Type B pancreatic cell (in vitro differentiated cells): Measurements from ENCODE around the gene JAZF1. TPM values are rescaled to one million over a fixed set of nuclear protein-coding genes. Genes with fewer than 3 reads are reported as not detected.

Experiments
- DNase-seq: peaks from one replicate; pipeline ENCODE4 v3.0.0; 2021; ENCODE audit warnings: mixed read lengths; ENCODE audit not compliant: unreplicated experiment; ENCODE audit errors: extremely low spot score
- H3K27ac Mint-ChIP-seq: 2 replicates; pipeline ENCODE4 v1.8.0; 2021; ENCODE audit warnings: mild to moderate bottlenecking, mixed read lengths
- H3K27me3 Mint-ChIP-seq: 2 replicates; pipeline ENCODE4 v1.8.0; 2021; ENCODE audit warnings: mixed read lengths
- H3K36me3 Mint-ChIP-seq: 2 replicates; pipeline ENCODE4 v1.8.0; 2021; ENCODE audit warnings: mixed read lengths
- H3K4me1 Mint-ChIP-seq: one replicate; pipeline ENCODE4 v1.8.0; 2021; ENCODE audit warnings: mixed read lengths; ENCODE audit not compliant: unreplicated experiment
- H3K4me3 Mint-ChIP-seq: 2 replicates; pipeline ENCODE4 v1.8.0; 2021; ENCODE audit warnings: mild to moderate bottlenecking, mixed read lengths
- H3K9me3 Mint-ChIP-seq: 2 replicates; pipeline ENCODE4 v1.8.0; 2021; ENCODE audit warnings: mixed read lengths
- total RNA-seq: library from RNA; stranded (reverse); gene quantifications from 2 replicates; pipeline ENCODE4 v1.2.1, GENCODE V29; 2021; ENCODE audit warnings: low replicate concordance
- TF ChIP-seq, protein P1 (sequence below): fragments of 200-600 bp; sonication (generic); conservative IDR thresholded peaks from 2 replicates; pipeline ENCODE4 v1.5.0; 2021; ENCODE audit warnings: antibody characterized with exemption, mild to moderate bottlenecking

JAZF1 gene
- total RNA-seq, 1 donor from 2014 or later = 4.9 TPM

DNA sequence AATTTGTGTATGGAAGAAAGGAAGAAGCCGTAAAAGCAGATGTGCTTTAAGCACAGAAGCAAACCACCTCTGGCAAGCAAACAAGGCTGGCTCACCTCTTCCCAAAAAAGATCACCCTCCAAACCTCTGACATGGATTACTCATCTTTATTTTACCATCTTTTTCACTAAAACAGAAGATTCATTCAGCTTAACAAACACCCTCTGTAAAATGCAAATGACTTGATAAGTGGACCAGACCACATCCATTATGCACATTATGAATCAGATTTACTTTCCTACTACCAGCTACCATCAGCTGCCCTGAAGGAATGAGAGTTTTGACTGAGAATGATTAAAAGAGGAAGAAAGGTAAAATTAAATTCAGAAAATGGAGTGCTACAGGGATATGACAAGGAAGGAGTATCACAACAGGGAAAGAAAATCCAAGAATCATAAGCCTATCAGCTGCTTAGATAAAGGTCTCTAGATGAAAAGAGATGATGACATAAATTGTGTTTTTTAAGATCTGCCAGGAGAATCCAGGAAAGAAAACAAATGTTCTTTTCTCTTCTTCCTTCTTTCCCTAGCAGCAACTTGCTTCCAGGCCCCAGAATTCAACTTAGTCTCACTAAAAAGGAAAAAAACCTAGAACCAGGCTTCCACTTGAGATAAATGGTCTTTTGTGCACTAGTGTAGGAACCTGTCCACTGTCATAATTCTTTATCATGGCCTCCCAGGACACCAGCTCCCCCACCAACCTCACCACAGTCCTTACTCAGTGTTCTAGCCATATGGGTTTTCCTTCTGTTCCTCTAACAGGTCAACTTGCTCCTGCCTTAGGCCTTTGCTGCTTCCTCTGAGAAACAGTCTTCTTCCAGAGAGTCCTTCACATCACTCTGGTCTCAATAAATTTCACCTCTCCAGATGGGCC, 47.4 kb downstream of the JAZF1 start:
- TF ChIP-seq, protein P1, sequence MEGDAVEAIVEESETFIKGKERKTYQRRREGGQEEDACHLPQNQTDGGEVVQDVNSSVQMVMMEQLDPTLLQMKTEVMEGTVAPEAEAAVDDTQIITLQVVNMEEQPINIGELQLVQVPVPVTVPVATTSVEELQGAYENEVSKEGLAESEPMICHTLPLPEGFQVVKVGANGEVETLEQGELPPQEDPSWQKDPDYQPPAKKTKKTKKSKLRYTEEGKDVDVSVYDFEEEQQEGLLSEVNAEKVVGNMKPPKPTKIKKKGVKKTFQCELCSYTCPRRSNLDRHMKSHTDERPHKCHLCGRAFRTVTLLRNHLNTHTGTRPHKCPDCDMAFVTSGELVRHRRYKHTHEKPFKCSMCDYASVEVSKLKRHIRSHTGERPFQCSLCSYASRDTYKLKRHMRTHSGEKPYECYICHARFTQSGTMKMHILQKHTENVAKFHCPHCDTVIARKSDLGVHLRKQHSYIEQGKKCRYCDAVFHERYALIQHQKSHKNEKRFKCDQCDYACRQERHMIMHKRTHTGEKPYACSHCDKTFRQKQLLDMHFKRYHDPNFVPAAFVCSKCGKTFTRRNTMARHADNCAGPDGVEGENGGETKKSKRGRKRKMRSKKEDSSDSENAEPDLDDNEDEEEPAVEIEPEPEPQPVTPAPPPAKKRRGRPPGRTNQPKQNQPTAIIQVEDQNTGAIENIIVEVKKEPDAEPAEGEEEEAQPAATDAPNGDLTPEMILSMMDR = no peak
- Mint-ChIP-seq H3K4me3 (no peak overlapping the region), H3K27me3 (no peaks in the 10 kb centered on the region), H3K27ac (no peak overlapping the region), H3K4me1 (peaks cover 5% of the 10 kb centered on the region), H3K9me3 (peaks cover 4% of the 10 kb centered on the region), H3K36me3 (no peaks in the 10 kb centered on the region)
- DNase-seq = no peak

DNA sequence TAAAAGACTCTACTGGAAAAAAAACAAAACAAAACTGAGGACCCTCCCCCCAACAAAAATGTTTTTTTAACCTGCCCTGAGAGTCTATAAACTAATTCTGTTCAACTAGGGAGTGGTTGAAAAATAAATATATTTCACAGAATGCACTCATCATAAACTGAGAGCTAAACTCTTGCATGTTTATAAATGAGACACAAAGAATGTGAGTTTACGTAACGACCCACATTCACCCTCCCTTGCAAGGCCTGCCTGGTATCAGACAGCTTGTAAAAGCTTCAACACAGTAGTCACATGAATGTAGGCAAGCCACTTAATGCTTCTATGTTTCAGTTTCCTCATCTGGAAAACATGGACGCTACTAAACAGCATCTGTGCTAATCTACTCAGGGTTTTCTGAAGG, 50.3 kb downstream of the JAZF1 start:
- peaks cover 4% of the 10 kb centered on the region for H3K9me3 Mint-ChIP-seq
- no peaks in the 10 kb centered on the region for H3K27me3 Mint-ChIP-seq
- TF ChIP-seq, protein P1 = no peak
- H3K27ac Mint-ChIP-seq = no peak overlapping the region
- no peaks in the 10 kb centered on the region for H3K36me3 Mint-ChIP-seq
- no peak for DNase-seq
- no peak overlapping the region for H3K4me3 Mint-ChIP-seq
- H3K4me1 Mint-ChIP-seq = no peaks in the 10 kb centered on the region

- Mint-ChIP-seq H3K27ac (no peak overlapping the region), H3K36me3 (no peaks in the 10 kb centered on the region), H3K9me3 (peaks cover 4% of the 10 kb centered on the region), H3K27me3 (no peaks in the 10 kb centered on the region), H3K4me1 (no peaks in the 10 kb centered on the region), H3K4me3 (no peak overlapping the region)
- no peak for DNase-seq
- TF ChIP-seq, protein P1 = no peak
These were observed 52.0 kb downstream of the JAZF1 start for GRCh38 chr7:28128608-28129007.

DNA sequence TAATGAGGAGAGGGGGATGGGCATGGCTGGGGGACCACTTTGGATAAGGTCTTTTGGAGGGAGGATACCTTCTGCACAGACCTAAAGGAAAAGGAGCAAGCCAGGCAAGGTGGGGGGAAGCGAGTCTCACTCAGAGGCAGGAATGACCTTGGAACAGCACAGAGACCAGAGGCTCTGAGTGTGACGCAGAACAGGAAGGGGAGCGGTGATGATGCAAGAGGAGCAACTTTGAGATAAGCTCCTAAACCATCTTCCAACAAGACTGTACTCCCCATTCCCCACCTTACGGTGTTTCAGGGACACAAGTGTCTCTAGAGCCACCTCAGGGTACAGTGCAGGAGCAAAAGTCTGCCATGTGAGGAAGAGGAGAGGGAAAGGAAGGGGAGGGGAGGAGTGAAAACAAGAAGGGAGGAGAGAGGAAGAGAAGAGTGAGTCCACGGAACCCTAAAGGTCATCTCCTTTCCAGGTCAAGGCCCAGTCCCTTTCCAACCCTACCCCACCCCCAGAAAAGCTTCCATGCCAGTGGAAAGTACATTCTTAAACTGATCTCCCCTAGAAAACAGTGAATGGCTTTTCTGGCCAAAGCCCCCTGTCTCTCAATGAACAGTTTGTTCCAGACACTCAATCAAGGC, 54.1 kb downstream of the JAZF1 start:
- TF ChIP-seq, protein P1 = no peak
- no peak for DNase-seq
- Mint-ChIP-seq H3K27me3 (no peaks in the 10 kb centered on the region), H3K36me3 (no peaks in the 10 kb centered on the region), H3K27ac (no peak overlapping the region), H3K4me1 (no peaks in the 10 kb centered on the region), H3K4me3 (no peak overlapping the region), H3K9me3 (peaks cover 4% of the 10 kb centered on the region)

DNA sequence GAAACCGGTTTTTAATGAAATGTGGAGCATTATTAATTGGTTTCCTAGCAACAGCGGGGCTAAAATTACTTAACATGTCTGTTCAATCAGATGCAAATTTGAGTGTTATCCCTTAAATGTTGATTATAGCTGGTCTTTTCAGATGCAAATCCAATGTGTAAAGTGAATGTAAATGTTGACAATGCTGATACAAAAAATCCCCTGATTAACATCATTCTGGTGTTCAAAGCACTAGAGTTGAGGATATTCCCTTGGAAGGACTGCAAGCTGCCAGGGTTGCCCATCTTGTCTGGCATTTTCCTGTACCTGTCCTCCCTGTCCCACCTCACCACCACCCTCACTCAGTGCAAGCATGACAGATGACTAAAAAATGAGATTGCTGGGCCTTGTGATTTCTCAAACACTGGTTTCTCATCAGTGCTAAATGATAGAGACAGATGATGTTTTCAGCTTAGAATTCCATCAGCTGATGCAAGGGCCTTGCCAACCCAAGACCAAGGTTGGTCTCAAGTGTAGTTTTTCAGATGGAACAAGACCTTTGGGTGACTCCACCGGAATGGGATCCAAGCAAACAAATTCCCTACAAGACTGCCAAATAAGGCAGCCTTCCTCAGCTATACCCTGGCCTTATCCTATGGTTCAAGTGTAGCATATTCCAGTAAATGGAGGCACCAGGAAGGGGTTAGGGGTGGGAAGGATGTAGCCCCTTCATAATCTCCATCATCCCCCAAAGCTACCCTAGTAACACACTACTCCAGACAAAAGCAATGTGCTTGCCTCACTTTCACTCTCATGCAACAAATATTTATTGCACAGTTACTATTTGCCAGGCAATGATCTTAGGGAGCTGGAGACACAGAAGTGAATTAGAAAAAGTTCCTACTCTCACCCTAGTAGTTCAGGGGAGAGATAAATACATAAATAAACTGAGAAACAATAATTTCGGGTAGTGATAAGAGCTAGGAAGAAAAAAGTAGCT, 54.9 kb downstream of the JAZF1 start:
- no peaks in the 10 kb centered on the region for H3K4me1 Mint-ChIP-seq
- TF ChIP-seq, protein P1 = no peak
- H3K4me3 Mint-ChIP-seq = no peak overlapping the region
- H3K36me3 Mint-ChIP-seq = no peaks in the 10 kb centered on the region
- no peak for DNase-seq
- no peaks in the 10 kb centered on the region for H3K27me3 Mint-ChIP-seq
- H3K27ac Mint-ChIP-seq = no peak overlapping the region
- peaks cover 4% of the 10 kb centered on the region for H3K9me3 Mint-ChIP-seq
